Adrenal gland (tissue), 12 donors: ENCODE data around the gene LMO7. TPM values are rescaled to one million over a fixed set of nuclear protein-coding genes. Genes with fewer than 3 reads are reported as not detected.

ENCODE experiments used
- DNase-seq, 7 donors: peaks; one replicate each; pipeline ENCODE4 v3.0.0-alpha.2; 2019 to 2020
- H3K27ac ChIP-seq, 5 donors: fragments of 200-600 bp; sonication (generic) in 4 of 5; 1 replicate in 3 of 5; 2 replicates in 2 of 5; pipeline versions ENCODE4 v1.5.1 to v1.8.0; 2016 to 2020; ENCODE audit warnings: mild to moderate bottlenecking in 1 of 5
- H3K27me3 ChIP-seq: fragments of 200-600 bp; 2 replicates; pipeline ENCODE4 v1.8.0; 2021
- H3K36me3 ChIP-seq, 2 donors: fragments of 200-600 bp; replicated peaks in 1 of 2; 1 replicate in 1 of 2; 2 replicates in 1 of 2; pipeline versions ENCODE4 v1.5.1 to v1.8.0; 2018 to 2022
- H3K4me1 ChIP-seq, 2 donors: fragments of 200-600 bp; replicated peaks in 1 of 2; 1 replicate in 1 of 2; 2 replicates in 1 of 2; pipeline versions ENCODE4 v1.5.1 to v1.8.0; 2018 to 2021
- H3K4me3 ChIP-seq, 4 donors: fragments of 200-600 bp; sonication (generic) in 3 of 4; one replicate each; pipeline ENCODE4 v1.5.1; 2016 to 2018
- H3K9me3 ChIP-seq, 3 donors: fragments of 200-600 bp; sonication (generic) in 1 of 3; replicated peaks in 1 of 3; 1 replicate in 2 of 3; 2 replicates in 1 of 3; pipeline versions ENCODE4 v1.5.1 to v1.8.0; 2016 to 2021
- CTCF ChIP-seq, 6 experiments: fragments of 450-650 bp in 4 of 6; fragments of 200-600 bp in 2 of 6; sonication (generic) in 1 of 6; IDR thresholded peaks; 1 replicate in 5 of 6; 2 replicates in 1 of 6; pipeline versions ENCODE4 v1.5.1 to v1.8.0; 2016 to 2021; ENCODE audit warnings: antibody characterized with exemption in 6 of 6, mild to moderate bottlenecking in 2 of 6, moderate library complexity in 1 of 6
- POLR2A ChIP-seq, 2 donors: fragments of 450-650 bp; IDR thresholded peaks; one replicate each; pipeline ENCODE4 v1.6.1; 2017; ENCODE audit warnings: antibody characterized with exemption in 2 of 2, mild to moderate bottlenecking in 2 of 2, moderate library complexity in 1 of 2
- whole genome bisulfite sequencing, 4 donors: extraction: QIAGEN DNeasy Blood & Tissue Kit in 2 of 4; methylation state at CpG; one replicate each; pipeline versions ENCODE4 v1.1.5 to v1.1.7; 2013 to 2017; 5-methylcytosine and 5-hydroxymethylcytosine counted together
- intact Hi-C, 2 donors: fragments of 100-400 bp; cut with DNase I; formaldehyde crosslinking; loops; one replicate each; pipeline versions ENCODE4 v1.14.1 to v1.15.0; 2022 to 2023
- polyA plus RNA-seq, 3 donors: library from polyadenylated mRNA; stranded (reverse); fragments of 200-250 nt in 2 of 3; fragments of 350-450 nt in 1 of 3; fragmentation: Illumina TruSeq in 1 of 3; extraction: RNeasy Lipid Tissue Mini Kit (QIAGEN cat#74804) in 1 of 3; gene quantifications; one replicate each; pipeline ENCODE4 v1.2.3, GENCODE V29; 2013 to 2014
- total RNA-seq, 9 donors: library from RNA; depleted of rRNA in 4 of 9; stranded (reverse); fragments of >200 nt in 4 of 9; fragments of 120-200 nt in 1 of 9; fragmentation: NEBNext Ultra II Directional in 1 of 9; extraction: Animal tissue kit (Norgen Biotek cat#: 25700) in 1 of 9; gene quantifications; one replicate each; pipeline versions ENCODE4 v1.1.0 to v1.2.4, GENCODE V29; 2013 to 2023
- donor health status: healthy with polysubstance abuse.
- donor health status: Bipolar disorder and iron deficiency.
- donor health status: DM: yes; HTN: yes; CAD: no.
- donor health status: DM: no; HTN: no; CAD: no.
- donor health status: DM: no; HTN: no; CAD: no.
- donor health status: DM: yes; HTN: yes; CAD: no.

The LMO7 gene
- total and polyA plus RNA-seq, 12 donors: 7.4 to 39.7 (median 11.4) TPM

GRCh38 chr13:75895168-75895567, 259.0 kb downstream of the LMO7 start:
- H3K27ac ChIP-seq: no peak overlapping the region
- no peak for DNase-seq
- H3K4me1 ChIP-seq: no peaks in the 10 kb centered on the region
- H3K4me3 ChIP-seq: no peak overlapping the region
- H3K36me3 ChIP-seq: no peaks in the 10 kb centered on the region
- no peaks in the 10 kb centered on the region for H3K27me3 ChIP-seq
- H3K9me3 ChIP-seq: no peaks in the 10 kb centered on the region
- TF ChIP-seq POLR2A (IDR thresholded peaks at IDR 0.05) (no peak), CTCF (IDR thresholded peaks at IDR 0.05) (no peak)
- intact Hi-C loops: no loop called here
- 53 to 83% (median 66%) methylated on average over 3 of the region's 3 CpGs for WGBS, 4 donors

- Histone ChIP-seq H3K9me3 (no peaks in the 10 kb centered on the region), H3K27ac (no peak overlapping the region), H3K4me1 (no peaks in the 10 kb centered on the region), H3K36me3 (no peaks in the 10 kb centered on the region), H3K27me3 (no peaks in the 10 kb centered on the region), H3K4me3 (no peak overlapping the region)
- intact Hi-C loops: no loop called here
- DNase-seq: no peak
- TF ChIP-seq POLR2A (IDR thresholded peaks at IDR 0.05) (no peak), CTCF (IDR thresholded peaks at IDR 0.05) (no peak)
- 58 to 69% (median 59%) methylated on average over 2 of the region's 2 CpGs for WGBS, 4 donors
These were observed 260.1 kb downstream of the LMO7 start for GRCh38 chr13:75896271-75896670.

- Histone ChIP-seq H3K4me1 (no peaks in the 10 kb centered on the region), H3K27ac (no peak overlapping the region), H3K4me3 (no peak overlapping the region), H3K9me3 (no peaks in the 10 kb centered on the region), H3K36me3 (no peaks in the 10 kb centered on the region), H3K27me3 (no peaks in the 10 kb centered on the region)
- intact Hi-C loops: no loop called here
- TF ChIP-seq POLR2A (IDR thresholded peaks at IDR 0.05): no peak
- no peak for DNase-seq
- WGBS, 4 donors: 35 to 40% (median 37%) methylated on average over 3 of the region's 3 CpGs
These were observed 261.3 kb downstream of the LMO7 start for GRCh38 chr13:75897386-75897785.

- Histone ChIP-seq H3K4me3 (no peak overlapping the region), H3K4me1 (no peaks in the 10 kb centered on the region), H3K27ac (no peak overlapping the region), H3K27me3 (peaks cover 3% of the 10 kb centered on the region), H3K9me3 (no peaks in the 10 kb centered on the region), H3K36me3 (no peaks in the 10 kb centered on the region)
- WGBS, 4 donors: 57 to 84% (median 66%) methylated on average over 2 of the region's 2 CpGs
- TF ChIP-seq POLR2A (IDR thresholded peaks at IDR 0.05) (no peak), CTCF (IDR thresholded peaks at IDR 0.05) (no peak)
- intact Hi-C loops: no loop called here
- DNase-seq: no peak
These were observed 265.4 kb downstream of the LMO7 start for GRCh38 chr13:75901501-75901900.
